Measurements from ENCODE around the gene PTPN18.

GRCh38 chr2:130366720-130367119 is 10.9 kb downstream of the PTPN18 start:
- no peak for TF ChIP-seq CTCF (IDR thresholded peaks at IDR 0.05; ENCODE audit: low read depth, low read length)
- no peak for TF ChIP-seq EZH2phosphoT487 (IDR thresholded peaks at IDR 0.05; ENCODE audit: low read depth)
